OCI-LY1 (cell line): ENCODE results near the gene RPL39L.

Experiments used
- H2AFZ ChIP-seq: fragments of 200-600 bp; sonication (generic), shearing (Covaris generic); 2 replicates; pipeline ENCODE4 v1.6.0; 2014; ENCODE audit warnings: antibody characterized with exemption, mild to moderate bottlenecking, low read length
- H3F3A ChIP-seq: fragments of 200-600 bp; sonication (generic), shearing (Covaris generic); 2 replicates; pipeline ENCODE4 v1.6.0; 2014; ENCODE audit warnings: mild to moderate bottlenecking, antibody characterized with exemption, low read length, moderate library complexity; ENCODE audit not compliant: insufficient read depth
- H3K27ac ChIP-seq: fragments of 200-600 bp; sonication (generic); 2 replicates; pipeline ENCODE4 v1.5.1; 2014; ENCODE audit warnings: low read length, mixed run types, mild to moderate bottlenecking, low read depth; ENCODE audit not compliant: poor library complexity, severe bottlenecking
- H3K27me3 ChIP-seq: fragments of 200-600 bp; sonication (generic); 2 replicates; pipeline ENCODE4 v1.6.0; 2014; ENCODE audit warnings: antibody characterized with exemption, mild to moderate bottlenecking, low read length, moderate library complexity; ENCODE audit not compliant: insufficient read depth
- H3K36me3 ChIP-seq: fragments of 200-600 bp; sonication (generic); 2 replicates; pipeline ENCODE4 v1.6.1; 2014; ENCODE audit warnings: mild to moderate bottlenecking, antibody characterized with exemption, low read length, moderate library complexity, mixed read lengths; ENCODE audit not compliant: insufficient read depth
- H3K4me1 ChIP-seq: fragments of 200-600 bp; sonication (generic); 2 replicates; pipeline ENCODE4 v1.5.1; 2014; ENCODE audit warnings: mild to moderate bottlenecking, low read length, moderate library complexity; ENCODE audit not compliant: insufficient read depth, severe bottlenecking
- H3K4me2 ChIP-seq: fragments of 200-600 bp; sonication (generic), shearing (Covaris generic); 2 replicates; pipeline ENCODE4 v1.6.1; 2014; ENCODE audit warnings: low read length
- H3K4me3 ChIP-seq: fragments of 200-600 bp; sonication (generic); 2 replicates; pipeline ENCODE4 v1.5.1; 2014; ENCODE audit warnings: low read length, low read depth, mild to moderate bottlenecking, mixed read lengths; ENCODE audit not compliant: poor library complexity, severe bottlenecking
- H3K79me2 ChIP-seq: fragments of 200-600 bp; shearing (Covaris generic); 2 replicates; pipeline ENCODE4 v1.6.1; 2016; ENCODE audit warnings: mixed run types, low read length, mixed read lengths; ENCODE audit not compliant: insufficient read depth
- H3K9ac ChIP-seq: fragments of 200-600 bp; sonication (generic), shearing (Covaris generic); 2 replicates; pipeline ENCODE4 v1.6.1; 2014; ENCODE audit warnings: mild to moderate bottlenecking, low read length, mixed read lengths
- H3K9me2 ChIP-seq: fragments of 200-600 bp; sonication (generic), shearing (Covaris generic); 2 replicates; pipeline ENCODE4 v1.6.1; 2014; ENCODE audit warnings: low read depth, mild to moderate bottlenecking, low read length, mixed read lengths
- H3K9me3 ChIP-seq: fragments of 200-600 bp; shearing (Covaris generic); 2 replicates; pipeline ENCODE4 v1.6.1; 2014; ENCODE audit warnings: low read length, mixed read lengths
- H4K20me1 ChIP-seq: fragments of 200-600 bp; sonication (generic), shearing (Covaris generic); 2 replicates; pipeline ENCODE4 v1.6.0; 2016; ENCODE audit warnings: mild to moderate bottlenecking, low read length; ENCODE audit not compliant: insufficient read depth
- CTCF ChIP-seq: fragments of 200-600 bp; sonication (generic), shearing (Covaris generic); IDR thresholded peaks from 2 replicates; pipeline ENCODE4 v1.5.1; 2017; ENCODE audit warnings: mild to moderate bottlenecking, antibody characterized with exemption, low read length, moderate library complexity, mixed read lengths
- EZH2 ChIP-seq: fragments of 200-600 bp; sonication (generic), shearing (Covaris generic); IDR thresholded peaks from 2 replicates; pipeline ENCODE4 v1.8.0; 2017; ENCODE audit warnings: borderline replicate concordance, mixed run types, mild to moderate bottlenecking, antibody characterized with exemption, low read length, moderate library complexity, mixed read lengths

The RPL39L gene

GRCh38 chr3:187125319-187126031 lies 13.8 kb downstream of the RPL39L start:
- TF ChIP-seq CTCF (no peak), EZH2 (no peak)
- Histone ChIP-seq H3K36me3 (peaks cover 56% of the 10 kb centered on the region), H3K4me3 (no peak overlapping the region), H4K20me1 (no peaks in the 10 kb centered on the region), H3K9me3 (peaks cover 20% of the 10 kb centered on the region), H3K27ac (peak overlapping the region; percentile 71), H3K79me2 (0 out of 2 replicates have a peak, but pooled peaks cover 4% of the 10 kb centered on the region), H3F3A (no peaks in the 10 kb centered on the region), H3K9me2 (no peaks in the 10 kb centered on the region), H3K4me1 (peaks cover 13% of the 10 kb centered on the region), H3K27me3 (no peaks in the 10 kb centered on the region), H2AFZ (no peak overlapping the region), H3K4me2 (peak overlapping the region; percentile 20; the same call in 1 of the 2 replicates), H3K9ac (no peak overlapping the region)

- H3K79me2 ChIP-seq = no peaks in the 10 kb centered on the region
- H3K27me3 ChIP-seq = no peaks in the 10 kb centered on the region
- TF ChIP-seq CTCF (no peak), EZH2 (no peak)
- H3K9ac ChIP-seq = no peak overlapping the region
- no peak overlapping the region for H3K4me3 ChIP-seq
- no peak overlapping the region for H3K27ac ChIP-seq
- peaks cover 13% of the 10 kb centered on the region for H3K4me1 ChIP-seq
- peaks cover 4% of the 10 kb centered on the region; the same call in 1 of the 2 replicates for H3K9me3 ChIP-seq
- no peak overlapping the region for H2AFZ ChIP-seq
- no peak overlapping the region for H3K4me2 ChIP-seq
- peaks cover 33% of the 10 kb centered on the region for H3K36me3 ChIP-seq
- no peaks in the 10 kb centered on the region for H3F3A ChIP-seq
- H3K9me2 ChIP-seq = no peaks in the 10 kb centered on the region
- no peaks in the 10 kb centered on the region for H4K20me1 ChIP-seq
Measured at GRCh38 chr3:187122261-187122660, 17.0 kb downstream of the RPL39L start.

GRCh38 chr3:187120326-187120725 lies 19.0 kb downstream of the RPL39L start:
- H3K4me1 ChIP-seq = peaks cover 6% of the 10 kb centered on the region
- H3K9ac ChIP-seq = no peak overlapping the region
- no peak overlapping the region for H3K27ac ChIP-seq
- H3K79me2 ChIP-seq = no peaks in the 10 kb centered on the region
- H3K9me3 ChIP-seq = no peaks in the 10 kb centered on the region
- TF ChIP-seq CTCF = no peak
- TF ChIP-seq EZH2 = no peak
- H3K27me3 ChIP-seq = no peaks in the 10 kb centered on the region
- H3K36me3 ChIP-seq = peaks cover 24% of the 10 kb centered on the region
- no peak overlapping the region for H3K4me3 ChIP-seq
- H3K4me2 ChIP-seq = no peak overlapping the region
- H3K9me2 ChIP-seq = no peaks in the 10 kb centered on the region
- H4K20me1 ChIP-seq = no peaks in the 10 kb centered on the region
- no peaks in the 10 kb centered on the region for H3F3A ChIP-seq
- no peak overlapping the region for H2AFZ ChIP-seq
